GM12875 (cell line): Measurements from ENCODE around the gene COLGALT1.
"Not testable (repeated sequence)": the region's sequence is repeated elsewhere in the genome, so short reads cannot be mapped to it uniquely, and the experiment has no call there.

Experiments used
- H3K4me3 ChIP-seq: one replicate; pipeline ENCODE4 v1.5.1; 2011; ENCODE audit warnings: low read depth, low read length, control low read depth
- CTCF ChIP-seq: IDR thresholded peaks from 2 replicates; pipeline ENCODE4 v1.5.1; 2011; ENCODE audit warnings: low read depth, mild to moderate bottlenecking, control low read depth, inconsistent platforms, low read length, moderate library complexity, borderline replicate concordance; ENCODE audit not compliant: insufficient read depth

Gene COLGALT1

GRCh38 chr19:17582613-17583012 is 27.2 kb downstream of the COLGALT1 start:
- TF ChIP-seq CTCF, result no peak
- H3K4me3 ChIP-seq, result no peak overlapping the region

- no peak overlapping the region for H3K4me3 ChIP-seq
- no peak for TF ChIP-seq CTCF
Observed at GRCh38 chr19:17584132-17584531, 28.7 kb downstream of the COLGALT1 start.

- H3K4me3 ChIP-seq, result not testable (repeated sequence)
Observed at GRCh38 chr19:17585395-17585794, 29.9 kb downstream of the COLGALT1 start.

- no peak overlapping the region for H3K4me3 ChIP-seq
- no peak for TF ChIP-seq CTCF
Observed at GRCh38 chr19:17590866-17591265, 35.4 kb downstream of the COLGALT1 start.

- not testable (repeated sequence) for H3K4me3 ChIP-seq
Observed at GRCh38 chr19:17594296-17594695, 38.8 kb downstream of the COLGALT1 start.

GRCh38 chr19:17598063-17598462 is 42.6 kb downstream of the COLGALT1 start:
- H3K4me3 ChIP-seq, result not testable (repeated sequence)

GRCh38 chr19:17598953-17599352 is 43.5 kb downstream of the COLGALT1 start:
- no peak for TF ChIP-seq CTCF
- H3K4me3 ChIP-seq, result no peak overlapping the region

- TF ChIP-seq CTCF, result no peak
Observed at GRCh38 chr19:17599780-17600179, 44.3 kb downstream of the COLGALT1 start.

GRCh38 chr19:17601683-17602082 is 46.2 kb downstream of the COLGALT1 start:
- H3K4me3 ChIP-seq, result no peak overlapping the region
- TF ChIP-seq CTCF, result no peak

More at GRCh38 chr19:17599780-17600179, 44.3 kb downstream of the COLGALT1 start:
- H3K4me3 ChIP-seq, result no peak overlapping the region
